GM19438 (cell line): ENCODE measurements around the gene AK5.
"Not testable (repeated sequence)": the region's sequence is repeated elsewhere in the genome, so short reads cannot be mapped to it uniquely, and the experiment has no call there.

ENCODE experiments used
- ATAC-seq: cut with Tn5 transposase; IDR thresholded peaks from one replicate; pipeline ENCODE4 v1.9.1; 2021; ENCODE audit warnings: low read depth; ENCODE audit not compliant: unreplicated experiment

Gene AK5

DNA sequence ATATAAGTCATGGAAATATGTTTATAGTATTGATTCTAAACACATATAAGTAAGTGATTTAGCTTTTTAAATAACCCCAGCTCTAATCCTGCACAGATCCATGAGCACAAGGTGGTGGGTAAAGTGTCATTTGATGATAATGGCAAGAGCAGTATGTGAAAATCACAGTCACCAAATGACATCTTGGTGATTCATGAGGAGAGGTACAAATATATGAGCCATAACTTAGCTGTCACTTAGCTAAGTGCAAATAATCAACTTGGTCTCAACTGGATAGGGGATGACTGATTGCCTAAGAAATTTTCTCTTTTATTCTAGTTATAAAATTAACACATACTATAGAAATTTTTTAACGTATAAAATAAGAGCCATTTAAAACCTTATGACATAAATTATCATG is 202.5 kb downstream of the AK5 start:
- ATAC-seq: no peak

DNA sequence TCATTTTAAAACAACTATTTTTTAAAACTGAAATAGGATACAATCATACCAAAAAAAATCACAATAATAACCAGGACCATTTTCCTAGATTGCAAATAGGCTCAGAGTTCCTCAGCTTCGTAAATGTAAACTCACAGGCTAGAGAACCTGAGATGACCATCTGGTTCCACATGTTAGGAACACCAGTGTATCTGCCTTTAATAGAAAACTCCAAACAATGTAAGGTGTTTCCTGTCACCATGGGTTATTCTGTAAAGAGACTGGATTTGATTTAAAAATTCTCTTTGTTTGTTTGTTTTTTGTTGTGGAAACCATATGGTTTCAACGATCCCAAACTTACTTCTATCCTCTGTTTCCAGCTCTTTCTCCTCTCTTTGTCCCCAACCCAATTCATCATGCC is 203.1 kb downstream of the AK5 start:
- ATAC-seq: no peak

DNA sequence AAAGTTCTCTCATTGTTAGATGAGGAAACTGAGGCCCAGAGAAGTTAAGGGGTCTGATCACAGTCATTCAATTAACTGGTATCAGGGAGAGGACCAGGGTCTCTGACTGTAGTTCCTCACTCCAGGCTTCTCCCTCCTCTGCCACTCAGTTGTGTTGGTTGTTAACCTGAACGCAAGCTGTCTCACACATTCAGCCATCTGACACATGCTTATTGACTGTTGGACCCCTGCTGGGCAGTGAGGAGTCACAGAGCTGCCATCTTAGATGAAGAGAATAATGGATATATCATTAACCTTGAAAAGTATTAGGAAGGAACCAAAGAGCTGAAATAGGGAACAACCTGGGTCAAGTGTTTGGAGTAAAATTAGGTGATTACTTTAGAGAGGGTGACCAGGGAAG is 205.8 kb downstream of the AK5 start:
- no peak for ATAC-seq

- ATAC-seq: no peak
These were observed 208.1 kb downstream of the AK5 start for GRCh38 chr1:77489910-77490309.

GRCh38 chr1:77494026-77494425 is 212.2 kb downstream of the AK5 start:
- ATAC-seq: no peak

DNA sequence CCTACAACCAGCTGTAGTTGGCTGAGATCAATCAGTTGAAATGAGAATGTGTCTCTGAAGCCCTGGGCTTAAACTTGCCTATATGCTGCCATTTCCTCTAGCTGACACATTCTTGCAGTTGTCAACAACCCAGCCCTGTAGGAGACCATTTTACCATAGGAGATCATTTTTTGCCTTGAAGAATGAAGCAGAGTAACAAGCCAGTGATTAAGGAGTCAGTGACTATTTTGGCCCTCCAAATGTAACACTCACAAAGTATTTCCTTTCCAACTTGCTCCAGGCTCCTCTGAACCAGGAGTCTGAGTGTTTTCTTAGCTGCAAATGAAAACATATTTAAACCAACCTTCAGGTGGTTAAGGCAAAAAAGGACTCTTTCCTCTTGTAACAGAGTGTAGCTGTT is 217.1 kb downstream of the AK5 start:
- ATAC-seq: no peak

DNA sequence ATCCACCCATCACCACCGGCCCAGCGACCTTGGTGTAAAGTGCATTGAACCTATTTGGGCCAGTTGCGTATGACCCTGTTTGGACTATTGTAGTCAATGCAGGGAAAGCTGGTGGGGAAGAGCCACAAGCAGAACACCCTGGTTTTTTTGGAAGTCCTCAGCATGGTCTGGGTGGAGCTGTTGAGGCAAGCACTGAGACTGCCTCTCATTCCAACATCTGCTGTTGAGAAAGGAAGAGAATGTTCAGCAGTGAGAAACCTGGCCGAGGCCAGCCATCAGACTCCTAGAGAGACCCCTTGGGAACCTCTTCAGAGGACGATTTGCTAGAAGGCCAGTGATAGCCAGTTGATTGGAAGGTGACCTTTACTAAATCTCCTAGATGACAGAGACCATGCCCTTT is 217.6 kb downstream of the AK5 start:
- no peak for ATAC-seq

GRCh38 chr1:77504986-77505385 is 223.2 kb downstream of the AK5 start:
- no peak for ATAC-seq

- ATAC-seq: no peak
These were observed 225.0 kb downstream of the AK5 start for GRCh38 chr1:77506771-77507170.

DNA sequence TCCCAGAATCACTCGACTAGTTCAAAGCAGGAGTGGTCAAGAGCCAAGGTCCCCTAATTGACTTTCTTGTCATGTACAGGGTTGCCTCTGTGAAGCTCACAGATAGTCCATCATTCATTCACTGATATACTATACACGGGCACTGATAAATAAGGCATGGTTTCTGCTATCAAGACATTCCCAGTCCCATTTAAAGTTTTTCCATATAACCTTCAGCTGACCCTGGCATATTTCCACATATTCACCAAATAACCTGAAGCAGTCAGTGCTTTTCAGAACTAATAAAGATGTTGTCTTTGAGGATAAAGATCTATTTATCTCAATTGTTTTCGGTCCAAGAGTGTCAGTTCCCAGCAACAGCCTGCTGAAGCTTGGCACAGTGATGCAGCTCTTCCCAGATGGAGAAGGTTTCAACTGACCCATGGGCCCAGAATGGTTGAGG is 227.3 kb downstream of the AK5 start:
- no peak for ATAC-seq

DNA sequence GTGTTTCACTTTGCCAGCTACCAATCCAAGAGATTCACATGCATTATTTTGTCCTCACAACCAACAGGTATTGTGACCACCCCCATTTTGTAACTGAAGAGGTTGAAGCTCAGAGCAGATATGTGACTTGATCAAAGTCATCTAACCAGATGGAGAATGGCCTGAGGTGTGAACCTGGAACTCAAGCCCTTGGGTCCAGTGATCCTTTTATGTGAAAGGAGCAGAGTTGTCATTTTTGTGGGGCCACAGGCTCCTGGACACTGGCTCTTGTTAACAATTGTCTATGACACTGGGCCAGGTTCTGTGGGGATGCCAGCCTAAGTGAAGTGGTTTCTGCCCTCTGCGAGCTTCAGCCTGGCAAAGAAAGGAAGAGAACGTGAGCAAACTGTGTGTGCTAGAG is 228.1 kb downstream of the AK5 start:
- no peak for ATAC-seq

- ATAC-seq: no peak
These were observed 229.6 kb downstream of the AK5 start for GRCh38 chr1:77511440-77511840.

DNA sequence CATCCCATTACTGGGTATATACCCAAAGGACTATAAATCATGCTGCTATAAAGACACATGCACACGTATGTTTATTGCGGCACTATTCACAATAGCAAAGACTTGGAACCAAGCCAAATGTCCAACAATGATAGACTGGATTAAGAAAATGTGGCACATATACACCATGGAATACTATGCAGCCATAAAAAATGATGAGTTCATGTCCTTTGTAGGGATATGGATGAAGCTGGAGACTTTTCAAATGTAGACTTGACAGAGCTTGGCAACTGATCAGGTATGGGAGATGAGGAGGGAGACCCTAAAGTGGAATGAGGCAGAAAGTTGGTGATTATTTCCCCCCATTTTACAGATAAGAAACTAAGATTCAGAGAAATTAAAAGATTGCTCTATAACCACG is 230.8 kb downstream of the AK5 start:
- not testable (repeated sequence) for ATAC-seq

GRCh38 chr1:77513839-77514763 is 232.3 kb downstream of the AK5 start:
- no peak for ATAC-seq

DNA sequence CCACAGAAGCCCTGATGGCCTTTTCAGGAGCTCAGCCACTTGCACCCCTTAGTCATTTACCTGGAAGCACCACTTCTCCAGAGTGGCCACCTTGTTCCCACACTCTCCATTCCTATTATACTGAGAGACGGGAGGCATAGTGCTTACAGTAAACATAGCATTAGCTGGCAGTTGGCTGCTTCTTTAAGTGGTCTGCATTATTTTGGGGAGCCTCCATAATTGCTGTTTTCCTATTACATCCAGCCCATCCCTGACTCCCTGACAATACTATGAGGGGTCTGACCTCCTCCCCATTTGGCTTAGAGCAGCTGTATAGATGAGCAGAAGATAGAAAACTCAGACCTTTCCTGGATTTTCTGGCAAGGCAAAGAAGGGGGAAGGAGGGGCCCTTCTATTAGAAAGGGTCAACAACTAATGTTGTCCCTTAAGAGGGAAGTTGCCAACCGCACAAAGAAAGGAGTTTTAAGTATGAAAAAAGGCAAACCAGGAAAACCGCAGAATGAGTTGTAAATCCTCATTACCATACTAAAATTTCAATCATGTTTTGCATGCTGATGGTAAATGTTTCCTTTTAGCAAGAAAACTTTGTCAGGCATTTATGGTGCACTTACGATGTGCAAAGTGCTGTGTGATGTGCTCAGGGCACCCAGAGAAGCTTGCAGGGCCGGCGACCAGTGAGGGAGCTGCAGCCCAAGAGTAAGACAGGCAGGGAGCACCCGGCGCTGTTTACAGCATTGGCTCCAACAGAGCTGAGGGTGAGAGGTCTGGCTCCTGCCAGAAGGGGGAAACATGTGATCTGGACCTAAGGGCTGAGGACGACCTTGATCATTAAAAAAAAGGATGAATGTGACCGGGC is 233.3 kb downstream of the AK5 start:
- peak; percentile 74 for ATAC-seq

DNA sequence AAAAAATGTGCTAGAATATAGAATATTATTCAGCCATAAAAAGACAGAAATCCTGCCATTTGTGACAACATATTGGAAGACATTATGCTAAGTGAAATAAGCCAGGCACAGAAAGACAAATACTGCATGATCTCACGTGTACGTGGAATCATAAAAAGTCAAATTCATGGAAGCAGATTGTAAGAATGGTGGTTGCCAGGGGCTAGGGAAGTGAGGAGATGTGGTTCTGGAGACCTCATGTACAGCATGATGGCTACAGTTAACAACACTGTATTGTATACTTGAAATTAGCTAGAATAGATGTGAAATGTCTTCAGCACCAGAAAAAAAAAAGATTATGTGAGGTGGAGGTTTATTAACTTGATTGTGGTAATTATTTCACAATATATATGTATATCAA is 234.3 kb downstream of the AK5 start:
- no peak for ATAC-seq

DNA sequence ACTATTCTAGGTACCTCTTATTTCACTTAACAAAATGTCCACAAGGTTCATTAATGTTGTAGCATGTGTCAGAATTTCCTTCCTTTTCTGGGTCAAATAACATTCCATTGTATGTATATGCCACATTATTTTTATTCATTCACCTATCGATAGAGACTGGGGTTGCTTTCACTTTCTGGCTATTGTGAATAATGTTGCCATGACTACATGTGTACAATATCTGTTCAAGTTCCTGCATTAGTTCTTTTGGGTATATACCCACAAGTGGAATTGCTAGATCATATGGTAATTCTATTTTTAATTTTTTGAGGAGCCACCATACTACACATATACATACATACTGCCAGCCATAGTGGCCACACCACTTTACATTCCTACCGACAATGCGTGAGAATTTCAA is 242.2 kb downstream of the AK5 start:
- no peak for ATAC-seq

DNA sequence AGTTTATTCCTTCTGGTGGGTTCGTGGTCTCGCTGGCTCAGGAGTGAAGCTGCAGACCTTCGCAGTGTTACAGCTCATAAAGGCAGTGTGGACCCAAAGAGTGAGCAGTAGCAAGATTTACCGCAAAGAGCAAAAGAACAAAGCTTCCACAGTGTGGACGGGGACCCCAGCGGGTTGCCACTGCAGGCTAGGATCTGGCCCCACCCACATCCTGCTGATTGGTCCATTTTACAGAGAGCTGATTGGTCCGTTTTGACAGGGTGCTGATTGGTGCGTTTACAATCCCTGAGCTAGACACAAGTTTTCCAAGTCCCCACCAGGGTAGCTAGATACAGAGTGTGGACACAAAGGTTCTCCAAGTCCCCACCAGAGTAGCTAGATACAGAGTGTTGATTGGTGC is 249.3 kb downstream of the AK5 start:
- ATAC-seq: not testable (repeated sequence)

DNA sequence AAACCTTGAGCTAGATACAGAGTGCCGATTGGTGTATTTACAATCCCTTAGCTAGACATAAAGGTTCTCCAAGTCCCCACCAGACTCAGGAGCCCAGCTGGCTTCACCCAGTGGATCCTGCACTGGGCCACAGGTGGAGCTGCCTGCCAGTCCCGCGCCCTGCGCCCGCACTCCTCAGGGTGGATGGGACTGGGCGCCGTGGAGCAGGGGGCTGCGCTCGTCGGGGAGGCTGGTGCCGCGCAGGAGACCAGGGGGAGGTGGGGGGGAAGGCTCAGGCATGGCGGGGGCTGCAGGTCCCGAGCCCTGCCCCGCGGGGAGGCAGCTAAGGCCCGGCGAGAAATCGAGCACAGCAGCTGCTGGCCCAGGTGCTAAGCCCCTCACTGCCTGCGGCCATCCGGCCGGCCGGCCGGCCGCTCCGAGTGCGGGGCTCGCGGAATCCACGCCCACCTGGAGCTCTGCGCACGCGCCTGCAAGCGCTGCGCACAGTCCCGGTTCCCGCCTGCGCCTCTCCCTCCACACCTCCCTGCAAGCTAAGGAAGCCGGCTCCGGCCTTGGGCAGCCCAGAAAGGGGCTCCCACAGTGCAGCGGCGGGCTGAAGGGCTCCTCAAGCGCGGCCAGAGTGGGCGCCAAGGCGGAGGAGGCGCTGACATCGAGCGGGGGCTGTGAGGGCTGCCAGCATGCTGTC is 249.9 kb downstream of the AK5 start:
- ATAC-seq: not testable (repeated sequence)

GRCh38 chr1:77532641-77533040 is 250.8 kb downstream of the AK5 start:
- ATAC-seq: no peak
